ENCODE measurements around the gene CACNA2D1.

DNA sequence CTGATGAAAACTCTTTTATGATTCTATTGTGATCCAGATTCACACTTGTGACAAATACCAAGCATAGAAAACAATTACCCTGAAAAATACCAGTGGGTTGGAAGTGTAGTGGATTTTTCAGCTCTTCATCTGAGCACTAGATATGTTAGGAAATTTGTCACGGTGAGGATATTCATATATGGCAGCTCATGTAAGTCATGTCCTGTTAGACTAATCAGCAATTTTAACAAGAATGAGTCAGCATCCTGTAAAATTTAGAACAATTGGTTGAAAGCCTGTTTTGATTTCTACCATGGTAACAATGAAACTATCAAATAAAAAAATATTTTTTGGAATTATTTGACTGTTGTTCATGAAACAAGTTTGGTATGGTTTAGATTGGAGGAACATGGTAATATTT, 334.3 kb downstream of the CACNA2D1 start:
- no peak for TF ChIP-seq EZH2 (IDR thresholded peaks at IDR 0.05)
- TF ChIP-seq EGR1 (IDR thresholded peaks at IDR 0.05; ENCODE audit: low read depth), result no peak
- TF ChIP-seq, protein P1, sequence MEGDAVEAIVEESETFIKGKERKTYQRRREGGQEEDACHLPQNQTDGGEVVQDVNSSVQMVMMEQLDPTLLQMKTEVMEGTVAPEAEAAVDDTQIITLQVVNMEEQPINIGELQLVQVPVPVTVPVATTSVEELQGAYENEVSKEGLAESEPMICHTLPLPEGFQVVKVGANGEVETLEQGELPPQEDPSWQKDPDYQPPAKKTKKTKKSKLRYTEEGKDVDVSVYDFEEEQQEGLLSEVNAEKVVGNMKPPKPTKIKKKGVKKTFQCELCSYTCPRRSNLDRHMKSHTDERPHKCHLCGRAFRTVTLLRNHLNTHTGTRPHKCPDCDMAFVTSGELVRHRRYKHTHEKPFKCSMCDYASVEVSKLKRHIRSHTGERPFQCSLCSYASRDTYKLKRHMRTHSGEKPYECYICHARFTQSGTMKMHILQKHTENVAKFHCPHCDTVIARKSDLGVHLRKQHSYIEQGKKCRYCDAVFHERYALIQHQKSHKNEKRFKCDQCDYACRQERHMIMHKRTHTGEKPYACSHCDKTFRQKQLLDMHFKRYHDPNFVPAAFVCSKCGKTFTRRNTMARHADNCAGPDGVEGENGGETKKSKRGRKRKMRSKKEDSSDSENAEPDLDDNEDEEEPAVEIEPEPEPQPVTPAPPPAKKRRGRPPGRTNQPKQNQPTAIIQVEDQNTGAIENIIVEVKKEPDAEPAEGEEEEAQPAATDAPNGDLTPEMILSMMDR (IDR thresholded peaks at IDR 0.05 in 2 of 3, conservative IDR thresholded peaks at IDR 0.05 in 1 of 3; ENCODE audit: borderline replicate concordance in 1 of 3, insufficient read depth in 1 of 3, low read depth in 2 of 3, low read length in 2 of 3), result no peak
- TF ChIP-seq POLR2A (IDR thresholded peaks at IDR 0.05; ENCODE audit: borderline replicate concordance, extremely low read depth, insufficient read depth, insufficient read length), result no peak
- TF ChIP-seq SIN3A (IDR thresholded peaks at IDR 0.05; ENCODE audit: low read depth), result no peak
- no peak for TF ChIP-seq RAD21 (IDR thresholded peaks at IDR 0.05; ENCODE audit: low read depth)
- TF ChIP-seq, protein P2, sequence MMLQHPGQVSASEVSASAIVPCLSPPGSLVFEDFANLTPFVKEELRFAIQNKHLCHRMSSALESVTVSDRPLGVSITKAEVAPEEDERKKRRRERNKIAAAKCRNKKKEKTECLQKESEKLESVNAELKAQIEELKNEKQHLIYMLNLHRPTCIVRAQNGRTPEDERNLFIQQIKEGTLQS (IDR thresholded peaks at IDR 0.05), result no peak

Measured in HCT116 (cell line).